K562 (cell line): ENCODE measurements around the gene IGFBP7. TPM values are rescaled to one million over a fixed set of nuclear protein-coding genes. Genes with fewer than 3 reads are reported as not detected.

ENCODE experiments used
- ATAC-seq: fragments of 200-7000 bp; cut with Tn5 transposase; 3 replicates; pipeline ENCODE4 v1.9.1; 2020; ENCODE audit warnings: moderate library complexity
- BruUV-seq: library from RNA; stranded (reverse); fragments of 400-500 nt; replicated peaks from 2 replicates; lab custom pipeline; 2021; lab: Mats Ljungman, UMichigan
- CTCF ChIA-PET: fragments of 300-600 bp; formaldehyde crosslinking; extraction: SDS; loops from one replicate; lab custom pipeline; 2021; ENCODE audit warnings: low intra/inter-chr PET ratio; lab: Yijun Ruan, JAX
- POLR2A ChIA-PET: fragments of 300-600, 350-650 bp; sonication (Branson Sonifier 250); formaldehyde crosslinking; extraction: SDS; loops from one replicate; lab custom pipeline; 2021; ENCODE audit warnings: antibody characterized with exemption, inconsistent platforms; lab: Yijun Ruan, JAX
- DNase-seq, 4 experiments: peaks; one replicate each; pipeline versions ENCODE4 v3.0.0 to v3.0.0-alpha.2; 2011 to 2018; ENCODE audit warnings: low spot score in 3 of 4, mixed read lengths in 3 of 4; ENCODE audit errors: extremely low read depth in 1 of 4
- FAIRE-seq: peaks from 2 replicates; lab custom pipeline; 2011; peaks lifted over from hg19 to GRCh38; lab: Jason Lieb, UNC
- H2AFZ ChIP-seq: 2 replicates; pipeline ENCODE4 v1.6.0; 2011; ENCODE audit warnings: low read depth, low read length, control low read depth, inconsistent platforms
- H3K27ac ChIP-seq: fragments of 200-600 bp; 3 replicates; pipeline ENCODE4 v1.8.0; 2011; ENCODE audit warnings: low read depth, mild to moderate bottlenecking, control low read depth, inconsistent platforms, low read length, moderate library complexity, mixed read lengths; ENCODE audit errors: extremely low read depth
- H3K27me3 ChIP-seq, 2 experiments: fragments of 300-600 bp in 1 of 2; 2 replicates in 1 of 2; 3 replicates in 1 of 2; pipeline versions ENCODE4 v1.6.0 to v1.8.0; 2011; ENCODE audit warnings: inconsistent platforms in 2 of 2, low read length in 2 of 2, mild to moderate bottlenecking in 1 of 2, mixed read lengths in 1 of 2, moderate library complexity in 1 of 2; ENCODE audit not compliant: control insufficient read depth in 2 of 2, insufficient read depth in 2 of 2
- H3K36me3 ChIP-seq: fragments of 300-600 bp; 3 replicates; pipeline ENCODE4 v1.8.0; 2011; ENCODE audit warnings: mild to moderate bottlenecking, low read length, inconsistent platforms; ENCODE audit not compliant: control insufficient read depth, insufficient read depth
- H3K4me1 ChIP-seq, 2 experiments: fragments of 200-600 bp in 1 of 2; replicated peaks in 1 of 2; 2 replicates in 1 of 2; 3 replicates in 1 of 2; pipeline versions ENCODE4 v1.5.1 to v1.8.0; 2011; ENCODE audit warnings: inconsistent platforms in 2 of 2, low read length in 2 of 2, mild to moderate bottlenecking in 1 of 2, mixed read lengths in 1 of 2, moderate library complexity in 1 of 2; ENCODE audit not compliant: control insufficient read depth in 2 of 2, insufficient read depth in 2 of 2
- H3K4me2 ChIP-seq: 2 replicates; pipeline ENCODE4 v1.6.1; 2011; ENCODE audit warnings: low read length, control low read depth, inconsistent platforms, mixed read lengths; ENCODE audit not compliant: insufficient read depth
- H3K4me3 ChIP-seq: fragments of 200-600 bp; sonication (generic), shearing (Covaris generic); 2 replicates; pipeline ENCODE4 v1.5.1; 2016; ENCODE audit warnings: control low read depth, inconsistent platforms
- H3K79me2 ChIP-seq: fragments of 200-600 bp; 3 replicates; pipeline ENCODE4 v1.8.0; 2011; ENCODE audit warnings: low read length, inconsistent platforms; ENCODE audit not compliant: control insufficient read depth, insufficient read depth
- H3K9ac ChIP-seq, 2 experiments: 2 replicates each; pipeline versions ENCODE4 v1.6.0 to v1.6.1; 2011; ENCODE audit warnings: low read depth in 2 of 2, low read length in 2 of 2, control low read depth in 1 of 2, inconsistent platforms in 1 of 2, mild to moderate bottlenecking in 1 of 2, mixed read lengths in 1 of 2; ENCODE audit not compliant: insufficient read depth in 1 of 2
- H3K9me1 ChIP-seq: one replicate; pipeline ENCODE4 v1.6.0; 2011; ENCODE audit warnings: inconsistent platforms, mild to moderate bottlenecking, low read length, moderate library complexity; ENCODE audit not compliant: control insufficient read depth, insufficient read depth
- H3K9me3 ChIP-seq: replicated peaks from 2 replicates; pipeline ENCODE4 v1.5.1; 2011; ENCODE audit warnings: low read depth, low read length, inconsistent platforms; ENCODE audit not compliant: control insufficient read depth, insufficient read depth
- H4K20me1 ChIP-seq: replicated peaks from 2 replicates; pipeline ENCODE4 v1.6.1; 2011; ENCODE audit warnings: low read length, inconsistent platforms, mixed read lengths; ENCODE audit not compliant: control insufficient read depth, insufficient read depth
- KDM4B ChIP-seq, 2 experiments: fragments of 450-650 bp in 1 of 2; sonication (generic) in 1 of 2; IDR thresholded peaks; 2 replicates each; pipeline ENCODE4 v1.6.1; 2016 to 2017; ENCODE audit warnings: borderline replicate concordance in 2 of 2, antibody characterized with exemption in 1 of 2, low read depth in 1 of 2, mild to moderate bottlenecking in 1 of 2
- NFXL1 ChIP-seq: fragments of 450-650 bp; formaldehyde crosslinking; IDR thresholded peaks from 2 replicates; pipeline ENCODE4 v1.4.0; 2021; ENCODE audit warnings: mild to moderate bottlenecking
- RAD51 ChIP-seq: fragments of 450-650 bp; IDR thresholded peaks from 2 replicates; pipeline ENCODE4 v1.7.1; 2016; ENCODE audit warnings: low read depth, mild to moderate bottlenecking, borderline replicate concordance
- TRIM28 ChIP-seq: fragments of 450-650 bp; IDR thresholded peaks from 2 replicates; pipeline ENCODE4 v1.6.1; 2017
- WGBS: fragments of 100-300 bp; shearing (Covaris generic); methylation state at CpG from one replicate; pipeline ENCODE4 v1.1.6; 2016; ENCODE audit warnings: low coverage, mixed read lengths; ENCODE audit not compliant: insufficient coverage; ENCODE audit errors: missing lambda C conversion rate; 5-methylcytosine and 5-hydroxymethylcytosine counted together
- in situ Hi-C: fragments of 300-500 bp; cut with MboI; formaldehyde crosslinking; loops from 4 replicates; pipeline ENCODE4 v1.15.0; 2018; ENCODE audit warnings: inconsistent platforms, mixed read lengths
- intact Hi-C: fragments of 100-400 bp; cut with micrococcal nuclease; formaldehyde crosslinking; loops from 2 replicates; pipeline ENCODE4 v1.14.2; 2022
- polyA plus RNA-seq, 8 experiments: library from polyadenylated mRNA; depleted of rRNA in 4 of 8; stranded (reverse) in 5 of 8; unstranded in 3 of 8; fragments of >200 nt; fragmentation: Nextera tagmentation in 2 of 8; fragmentation: Illumina TruSeq in 1 of 8; extraction: Ambion mirVana in 2 of 8; extraction: Trizol in 1 of 8; gene quantifications; 2 replicates each; pipeline versions ENCODE4 v1.2.1 to v1.2.3, GENCODE V29; 2011 to 2014; ENCODE audit warnings: inconsistent platforms in 1 of 8, missing spikeins in 1 of 8
- total RNA-seq, 7 experiments: library from RNA; depleted of rRNA in 6 of 7; stranded (reverse); fragments of >200 nt in 6 of 7; fragmentation: Illumina TruSeq in 2 of 7; extraction: Trizol in 2 of 7; gene quantifications; 2 replicates each; pipeline versions ENCODE4 v1.2.1 to v1.2.3, GENCODE V29; 2011 to 2021; ENCODE audit warnings: low replicate concordance in 1 of 7
- TF ChIP-seq, protein P1 (sequence below): sonication (generic); formaldehyde crosslinking; IDR thresholded peaks from 2 replicates; pipeline ENCODE4 v1.8.0; 2023; ENCODE audit warnings: mild to moderate bottlenecking, missing genetic modification reagents
- TF ChIP-seq, protein P2 (sequence below): IDR thresholded peaks from 3 replicates; pipeline ENCODE4 v1.6.1; 2011; ENCODE audit warnings: borderline replicate concordance, mild to moderate bottlenecking; ENCODE audit not compliant: insufficient read length, insufficient read depth
- TF ChIP-seq, protein P3 (sequence below): fragments of 150-350 bp; IDR thresholded peaks from 2 replicates; pipeline ENCODE4 v1.6.1; 2014; ENCODE audit warnings: low read depth, mild to moderate bottlenecking, low read length, borderline replicate concordance
- TF ChIP-seq, protein P4 (sequence below): fragments of 200-800 bp; sonication (Bioruptor generic); IDR thresholded peaks from 2 replicates; pipeline ENCODE4 v1.6.1; 2017; ENCODE audit warnings: missing genetic modification characterization, missing compliant biosample characterization

Gene IGFBP7
- total and polyA plus RNA-seq, 9 of the 15 experiments (the other 6 are each of a cell fraction or from before 2014, with no cell fraction given), result 0.27 to 0.49 (median 0.29) TPM; not detected in 6

DNA sequence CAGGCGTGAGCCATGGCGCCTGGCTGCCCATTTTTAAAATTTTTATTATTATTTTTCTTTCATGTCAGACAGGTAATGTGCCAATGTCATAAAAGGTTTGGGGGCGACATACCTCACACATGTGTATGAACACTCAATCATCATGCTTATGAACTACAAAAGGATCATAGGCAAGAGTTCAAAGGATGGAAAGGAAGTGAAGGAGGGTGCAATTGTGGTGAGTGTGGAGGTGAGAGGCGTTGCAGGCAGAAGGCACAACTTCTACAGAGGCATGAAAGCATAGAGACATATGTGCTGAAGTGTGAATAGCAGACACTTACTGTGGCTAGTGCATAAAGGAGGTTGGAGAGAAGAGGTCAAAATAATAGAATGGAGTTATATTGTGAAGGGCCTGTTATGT, 4.0 kb downstream of the IGFBP7 start:
- no peak overlapping the region for H3K27ac ChIP-seq
- no peak for FAIRE-seq
- no peak overlapping the region for H2AFZ ChIP-seq
- no peaks in the 10 kb centered on the region for H4K20me1 ChIP-seq
- in situ Hi-C loops (no loop called here), intact Hi-C loops (no loop called here)
- no TSS peak for BruUV-seq
- H3K9me3 ChIP-seq, result no peaks in the 10 kb centered on the region
- CTCF ChIA-PET, result no interaction called here
- no peaks in the 10 kb centered on the region for H3K79me2 ChIP-seq
- no peak overlapping the region for H3K4me2 ChIP-seq
- TF ChIP-seq, protein P1, sequence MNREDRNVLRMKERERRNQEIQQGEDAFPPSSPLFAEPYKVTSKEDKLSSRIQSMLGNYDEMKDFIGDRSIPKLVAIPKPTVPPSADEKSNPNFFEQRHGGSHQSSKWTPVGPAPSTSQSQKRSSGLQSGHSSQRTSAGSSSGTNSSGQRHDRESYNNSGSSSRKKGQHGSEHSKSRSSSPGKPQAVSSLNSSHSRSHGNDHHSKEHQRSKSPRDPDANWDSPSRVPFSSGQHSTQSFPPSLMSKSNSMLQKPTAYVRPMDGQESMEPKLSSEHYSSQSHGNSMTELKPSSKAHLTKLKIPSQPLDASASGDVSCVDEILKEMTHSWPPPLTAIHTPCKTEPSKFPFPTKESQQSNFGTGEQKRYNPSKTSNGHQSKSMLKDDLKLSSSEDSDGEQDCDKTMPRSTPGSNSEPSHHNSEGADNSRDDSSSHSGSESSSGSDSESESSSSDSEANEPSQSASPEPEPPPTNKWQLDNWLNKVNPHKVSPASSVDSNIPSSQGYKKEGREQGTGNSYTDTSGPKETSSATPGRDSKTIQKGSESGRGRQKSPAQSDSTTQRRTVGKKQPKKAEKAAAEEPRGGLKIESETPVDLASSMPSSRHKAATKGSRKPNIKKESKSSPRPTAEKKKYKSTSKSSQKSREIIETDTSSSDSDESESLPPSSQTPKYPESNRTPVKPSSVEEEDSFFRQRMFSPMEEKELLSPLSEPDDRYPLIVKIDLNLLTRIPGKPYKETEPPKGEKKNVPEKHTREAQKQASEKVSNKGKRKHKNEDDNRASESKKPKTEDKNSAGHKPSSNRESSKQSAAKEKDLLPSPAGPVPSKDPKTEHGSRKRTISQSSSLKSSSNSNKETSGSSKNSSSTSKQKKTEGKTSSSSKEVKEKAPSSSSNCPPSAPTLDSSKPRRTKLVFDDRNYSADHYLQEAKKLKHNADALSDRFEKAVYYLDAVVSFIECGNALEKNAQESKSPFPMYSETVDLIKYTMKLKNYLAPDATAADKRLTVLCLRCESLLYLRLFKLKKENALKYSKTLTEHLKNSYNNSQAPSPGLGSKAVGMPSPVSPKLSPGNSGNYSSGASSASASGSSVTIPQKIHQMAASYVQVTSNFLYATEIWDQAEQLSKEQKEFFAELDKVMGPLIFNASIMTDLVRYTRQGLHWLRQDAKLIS (CRISPR knock-in tag), result no peak
- TF ChIP-seq, protein P2, sequence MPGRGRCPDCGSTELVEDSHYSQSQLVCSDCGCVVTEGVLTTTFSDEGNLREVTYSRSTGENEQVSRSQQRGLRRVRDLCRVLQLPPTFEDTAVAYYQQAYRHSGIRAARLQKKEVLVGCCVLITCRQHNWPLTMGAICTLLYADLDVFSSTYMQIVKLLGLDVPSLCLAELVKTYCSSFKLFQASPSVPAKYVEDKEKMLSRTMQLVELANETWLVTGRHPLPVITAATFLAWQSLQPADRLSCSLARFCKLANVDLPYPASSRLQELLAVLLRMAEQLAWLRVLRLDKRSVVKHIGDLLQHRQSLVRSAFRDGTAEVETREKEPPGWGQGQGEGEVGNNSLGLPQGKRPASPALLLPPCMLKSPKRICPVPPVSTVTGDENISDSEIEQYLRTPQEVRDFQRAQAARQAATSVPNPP, result no peak
- TF ChIP-seq NFXL1 (CRISPR knock-in tag) (no peak), TRIM28 (no peak), RAD51 (no peak), KDM4B (IDR thresholded peaks at IDR 0.05; ENCODE audit: borderline replicate concordance in 2 of 2, low read depth in 1 of 2) (no peak)
- TF ChIP-seq, protein P3, sequence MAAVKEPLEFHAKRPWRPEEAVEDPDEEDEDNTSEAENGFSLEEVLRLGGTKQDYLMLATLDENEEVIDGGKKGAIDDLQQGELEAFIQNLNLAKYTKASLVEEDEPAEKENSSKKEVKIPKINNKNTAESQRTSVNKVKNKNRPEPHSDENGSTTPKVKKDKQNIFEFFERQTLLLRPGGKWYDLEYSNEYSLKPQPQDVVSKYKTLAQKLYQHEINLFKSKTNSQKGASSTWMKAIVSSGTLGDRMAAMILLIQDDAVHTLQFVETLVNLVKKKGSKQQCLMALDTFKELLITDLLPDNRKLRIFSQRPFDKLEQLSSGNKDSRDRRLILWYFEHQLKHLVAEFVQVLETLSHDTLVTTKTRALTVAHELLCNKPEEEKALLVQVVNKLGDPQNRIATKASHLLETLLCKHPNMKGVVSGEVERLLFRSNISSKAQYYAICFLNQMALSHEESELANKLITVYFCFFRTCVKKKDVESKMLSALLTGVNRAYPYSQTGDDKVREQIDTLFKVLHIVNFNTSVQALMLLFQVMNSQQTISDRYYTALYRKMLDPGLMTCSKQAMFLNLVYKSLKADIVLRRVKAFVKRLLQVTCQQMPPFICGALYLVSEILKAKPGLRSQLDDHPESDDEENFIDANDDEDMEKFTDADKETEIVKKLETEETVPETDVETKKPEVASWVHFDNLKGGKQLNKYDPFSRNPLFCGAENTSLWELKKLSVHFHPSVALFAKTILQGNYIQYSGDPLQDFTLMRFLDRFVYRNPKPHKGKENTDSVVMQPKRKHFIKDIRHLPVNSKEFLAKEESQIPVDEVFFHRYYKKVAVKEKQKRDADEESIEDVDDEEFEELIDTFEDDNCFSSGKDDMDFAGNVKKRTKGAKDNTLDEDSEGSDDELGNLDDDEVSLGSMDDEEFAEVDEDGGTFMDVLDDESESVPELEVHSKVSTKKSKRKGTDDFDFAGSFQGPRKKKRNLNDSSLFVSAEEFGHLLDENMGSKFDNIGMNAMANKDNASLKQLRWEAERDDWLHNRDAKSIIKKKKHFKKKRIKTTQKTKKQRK, result no peak
- TF ChIP-seq, protein P4, sequence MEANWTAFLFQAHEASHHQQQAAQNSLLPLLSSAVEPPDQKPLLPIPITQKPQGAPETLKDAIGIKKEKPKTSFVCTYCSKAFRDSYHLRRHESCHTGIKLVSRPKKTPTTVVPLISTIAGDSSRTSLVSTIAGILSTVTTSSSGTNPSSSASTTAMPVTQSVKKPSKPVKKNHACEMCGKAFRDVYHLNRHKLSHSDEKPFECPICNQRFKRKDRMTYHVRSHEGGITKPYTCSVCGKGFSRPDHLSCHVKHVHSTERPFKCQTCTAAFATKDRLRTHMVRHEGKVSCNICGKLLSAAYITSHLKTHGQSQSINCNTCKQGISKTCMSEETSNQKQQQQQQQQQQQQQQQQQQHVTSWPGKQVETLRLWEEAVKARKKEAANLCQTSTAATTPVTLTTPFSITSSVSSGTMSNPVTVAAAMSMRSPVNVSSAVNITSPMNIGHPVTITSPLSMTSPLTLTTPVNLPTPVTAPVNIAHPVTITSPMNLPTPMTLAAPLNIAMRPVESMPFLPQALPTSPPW, result no peak
- H3K9me1 ChIP-seq, result no peaks in the 10 kb centered on the region
- 0% methylated on average over 4 of the region's 4 CpGs for WGBS
- no peak overlapping the region for H3K9ac ChIP-seq
- no peaks in the 10 kb centered on the region for H3K36me3 ChIP-seq
- H3K4me3 ChIP-seq, result no peak overlapping the region
- POLR2A ChIA-PET, result no interaction called here
- H3K4me1 ChIP-seq, result peaks cover 0 to 12% of the 10 kb centered on the region in 2 experiments; a peak in 2 of 5 replicates
- ATAC-seq, result no peak
- no peak for DNase-seq
- peaks cover 10 to 22% of the 10 kb centered on the region in 2 experiments; a peak in 4 of 5 replicates for H3K27me3 ChIP-seq
